ENCODE results near the gene ARHGAP25. TPM values are rescaled to one million over a fixed set of nuclear protein-coding genes. Genes with fewer than 3 reads are reported as not detected.

The ARHGAP25 gene
- total and polyA plus RNA-seq, 9 donors: 2.6 to 4.2 (median 3.1) TPM

DNA sequence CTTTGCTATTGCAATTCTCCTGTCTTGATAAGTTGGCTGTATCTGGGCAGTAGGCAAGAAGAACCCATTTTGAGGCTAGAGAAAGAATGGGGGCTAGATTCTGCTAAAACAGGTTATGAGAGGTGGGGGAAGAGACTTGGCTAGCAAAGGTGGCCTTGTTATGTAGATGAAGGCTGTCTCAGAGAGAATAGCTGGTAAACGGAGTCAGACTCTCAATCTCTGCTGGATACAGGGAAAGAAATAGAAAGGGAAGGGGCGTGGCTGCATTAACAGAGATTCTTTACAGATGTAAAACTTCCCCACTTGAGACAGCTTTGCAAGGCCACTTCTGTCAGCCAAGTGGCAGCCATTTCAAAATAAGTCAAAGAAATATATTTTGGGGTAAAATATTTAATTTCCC, 38.1 kb upstream of the ARHGAP25 start:
- no peaks in the 10 kb centered on the region for H3K9me3 ChIP-seq (replicated peaks; ENCODE audit: control insufficient read depth, low read depth, low read length)
- no peaks in the 10 kb centered on the region for H3K4me1 ChIP-seq (ENCODE audit: control insufficient read depth, insufficient read depth, low read length)
- DNase-seq: no peak
- no peaks in the 10 kb centered on the region for H3K27me3 ChIP-seq (ENCODE audit: control insufficient read depth, insufficient read depth, low read length)
- H3K36me3 ChIP-seq (ENCODE audit: control insufficient read depth, insufficient read depth, low read length): no peaks in the 10 kb centered on the region
- H3K4me3 ChIP-seq (ENCODE audit: low read length): no peak overlapping the region
- no peak overlapping the region for H3K27ac ChIP-seq (ENCODE audit: low read length)
- WGBS (ENCODE audit: insufficient coverage): no CpG with 5 or more reads among the region's 2 CpGs

- Histone ChIP-seq H3K27me3 (ENCODE audit: control insufficient read depth, insufficient read depth, low read length) (no peaks in the 10 kb centered on the region), H3K4me3 (ENCODE audit: low read length) (no peak overlapping the region), H3K9me3 (replicated peaks; ENCODE audit: control insufficient read depth, low read depth, low read length) (no peaks in the 10 kb centered on the region), H3K36me3 (ENCODE audit: control insufficient read depth, insufficient read depth, low read length) (no peaks in the 10 kb centered on the region), H3K4me1 (ENCODE audit: control insufficient read depth, insufficient read depth, low read length) (no peaks in the 10 kb centered on the region), H3K27ac (ENCODE audit: low read length) (no peak overlapping the region)
- no peak for DNase-seq
- WGBS (ENCODE audit: insufficient coverage): 78% methylated on average over 1 of the region's 4 CpGs
These were observed 35.8 kb upstream of the ARHGAP25 start for GRCh38 chr2:68698567-68699377.

DNA sequence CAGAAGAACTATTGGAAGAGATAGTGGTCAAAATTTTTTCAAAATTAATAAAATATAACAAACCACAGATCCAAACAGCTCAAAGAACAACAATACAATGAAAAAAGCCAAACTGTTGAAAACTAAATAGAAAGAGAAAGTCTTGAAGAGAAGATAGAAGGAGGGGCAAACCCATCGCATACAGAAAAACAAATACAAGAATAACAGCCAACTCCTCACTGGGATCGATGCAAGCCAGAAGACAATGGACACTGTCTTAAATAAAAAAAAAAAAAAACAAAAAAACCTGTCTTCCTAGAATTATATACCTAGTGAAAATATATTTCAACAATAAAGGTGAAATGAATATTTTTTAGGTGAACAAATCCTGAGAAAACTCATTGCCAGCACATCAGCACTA, 34.1 kb upstream of the ARHGAP25 start:
- Histone ChIP-seq H3K4me1 (ENCODE audit: control insufficient read depth, insufficient read depth, low read length) (no peaks in the 10 kb centered on the region), H3K27me3 (ENCODE audit: control insufficient read depth, insufficient read depth, low read length) (no peaks in the 10 kb centered on the region), H3K36me3 (ENCODE audit: control insufficient read depth, insufficient read depth, low read length) (no peaks in the 10 kb centered on the region), H3K4me3 (ENCODE audit: low read length) (no peak overlapping the region), H3K9me3 (replicated peaks; ENCODE audit: control insufficient read depth, low read depth, low read length) (no peaks in the 10 kb centered on the region), H3K27ac (ENCODE audit: low read length) (no peak overlapping the region)
- no peak for DNase-seq
- WGBS (ENCODE audit: insufficient coverage): no CpG with 5 or more reads among the region's 2 CpGs

GRCh38 chr2:68706637-68707036, 28.0 kb upstream of the ARHGAP25 start:
- Histone ChIP-seq H3K36me3 (ENCODE audit: control insufficient read depth, insufficient read depth, low read length) (no peaks in the 10 kb centered on the region), H3K4me1 (ENCODE audit: control insufficient read depth, insufficient read depth, low read length) (no peaks in the 10 kb centered on the region), H3K27me3 (ENCODE audit: control insufficient read depth, insufficient read depth, low read length) (no peaks in the 10 kb centered on the region), H3K9me3 (replicated peaks; ENCODE audit: control insufficient read depth, low read depth, low read length) (no peaks in the 10 kb centered on the region), H3K4me3 (ENCODE audit: low read length) (no peak overlapping the region), H3K27ac (ENCODE audit: low read length) (no peak overlapping the region)
- no peak for DNase-seq
- 72% methylated on average over 3 of the region's 3 CpGs for WGBS (ENCODE audit: insufficient coverage)

DNA sequence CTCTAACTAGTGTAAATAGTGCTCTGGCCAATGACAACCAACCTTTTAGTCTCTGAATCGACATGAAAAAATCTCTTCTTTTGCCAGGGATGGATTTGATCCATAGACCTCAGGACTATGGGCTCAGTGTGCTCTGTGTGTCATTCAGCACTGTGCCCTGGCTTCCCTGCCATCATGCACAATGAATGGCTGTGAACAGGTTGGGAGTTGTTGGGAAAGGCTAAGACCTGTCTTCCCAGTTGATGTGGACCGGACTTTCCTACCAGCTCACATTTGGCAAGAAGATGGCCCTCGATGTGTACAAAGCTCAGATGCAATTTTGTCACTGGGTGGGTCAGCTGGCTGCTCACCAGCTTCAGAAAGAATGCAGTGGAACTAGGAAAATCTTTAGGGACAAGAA, 26.0 kb upstream of the ARHGAP25 start:
- Histone ChIP-seq H3K36me3 (ENCODE audit: control insufficient read depth, insufficient read depth, low read length) (no peaks in the 10 kb centered on the region), H3K27me3 (ENCODE audit: control insufficient read depth, insufficient read depth, low read length) (no peaks in the 10 kb centered on the region), H3K9me3 (replicated peaks; ENCODE audit: control insufficient read depth, low read depth, low read length) (no peaks in the 10 kb centered on the region), H3K4me3 (ENCODE audit: low read length) (no peak overlapping the region), H3K4me1 (ENCODE audit: control insufficient read depth, insufficient read depth, low read length) (no peaks in the 10 kb centered on the region), H3K27ac (ENCODE audit: low read length) (no peak overlapping the region)
- DNase-seq: no peak
- WGBS (ENCODE audit: insufficient coverage): 79% methylated on average over 2 of the region's 3 CpGs

GRCh38 chr2:68709421-68709911, 25.1 kb upstream of the ARHGAP25 start:
- H3K4me1 ChIP-seq (ENCODE audit: control insufficient read depth, insufficient read depth, low read length): no peaks in the 10 kb centered on the region
- WGBS (ENCODE audit: insufficient coverage): no CpG with 5 or more reads among the region's 5 CpGs
- H3K27ac ChIP-seq (ENCODE audit: low read length): no peak overlapping the region
- no peaks in the 10 kb centered on the region for H3K9me3 ChIP-seq (replicated peaks; ENCODE audit: control insufficient read depth, low read depth, low read length)
- DNase-seq: peak; percentile 46
- no peak overlapping the region for H3K4me3 ChIP-seq (ENCODE audit: low read length)
- no peaks in the 10 kb centered on the region for H3K27me3 ChIP-seq (ENCODE audit: control insufficient read depth, insufficient read depth, low read length)
- H3K36me3 ChIP-seq (ENCODE audit: control insufficient read depth, insufficient read depth, low read length): no peaks in the 10 kb centered on the region

- H3K4me1 ChIP-seq (ENCODE audit: control insufficient read depth, insufficient read depth, low read length): no peaks in the 10 kb centered on the region
These were observed 24.3 kb upstream of the ARHGAP25 start for GRCh38 chr2:68710336-68710735.

DNA sequence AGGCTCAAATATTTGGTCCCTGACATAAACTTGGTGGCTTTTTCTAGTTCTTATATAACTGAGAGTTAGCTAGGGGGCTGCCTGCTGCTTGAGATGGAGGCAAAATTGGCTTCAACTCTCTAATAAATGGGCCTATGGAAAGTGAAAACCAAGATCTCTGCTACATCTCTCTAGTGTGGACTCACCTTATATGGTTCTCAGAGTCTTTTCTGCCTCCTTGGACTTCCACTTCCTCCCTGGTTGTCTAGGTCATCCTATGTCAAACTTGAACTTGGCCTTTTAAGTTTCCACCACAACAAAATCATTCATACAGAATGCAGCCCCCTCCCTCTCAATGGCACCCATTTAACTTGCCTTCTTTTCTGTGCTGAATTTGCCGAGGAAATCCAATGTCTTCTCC, 23.9 kb upstream of the ARHGAP25 start:
- H3K4me3 ChIP-seq (ENCODE audit: low read length): no peak overlapping the region
- DNase-seq: no peak
- no peaks in the 10 kb centered on the region for H3K4me1 ChIP-seq (ENCODE audit: control insufficient read depth, insufficient read depth, low read length)
- no peaks in the 10 kb centered on the region for H3K9me3 ChIP-seq (replicated peaks; ENCODE audit: control insufficient read depth, low read depth, low read length)
- no peak overlapping the region for H3K27ac ChIP-seq (ENCODE audit: low read length)
- no peaks in the 10 kb centered on the region for H3K36me3 ChIP-seq (ENCODE audit: control insufficient read depth, insufficient read depth, low read length)
- WGBS (ENCODE audit: insufficient coverage): no CpG with 5 or more reads among the region's 1 CpG
- H3K27me3 ChIP-seq (ENCODE audit: control insufficient read depth, insufficient read depth, low read length): peaks cover 2% of the 10 kb centered on the region

More at GRCh38 chr2:68710336-68710735, 24.3 kb upstream of the ARHGAP25 start:
- no peak for DNase-seq
- peaks cover 2% of the 10 kb centered on the region for H3K27me3 ChIP-seq (ENCODE audit: control insufficient read depth, insufficient read depth, low read length)
- H3K4me3 ChIP-seq (ENCODE audit: low read length): no peak overlapping the region
- no peaks in the 10 kb centered on the region for H3K36me3 ChIP-seq (ENCODE audit: control insufficient read depth, insufficient read depth, low read length)
- WGBS (ENCODE audit: insufficient coverage): 100% methylated on average over 1 of the region's 1 CpG
- no peaks in the 10 kb centered on the region for H3K9me3 ChIP-seq (replicated peaks; ENCODE audit: control insufficient read depth, low read depth, low read length)
- no peak overlapping the region for H3K27ac ChIP-seq (ENCODE audit: low read length)

- Histone ChIP-seq H3K4me3 (ENCODE audit: low read length) (no peak overlapping the region), H3K36me3 (ENCODE audit: control insufficient read depth, insufficient read depth, low read length) (no peaks in the 10 kb centered on the region), H3K9me3 (replicated peaks; ENCODE audit: control insufficient read depth, low read depth, low read length) (no peaks in the 10 kb centered on the region), H3K27ac (ENCODE audit: low read length) (peak overlapping the region; percentile 67), H3K27me3 (ENCODE audit: control insufficient read depth, insufficient read depth, low read length) (peaks cover 2% of the 10 kb centered on the region), H3K4me1 (ENCODE audit: control insufficient read depth, insufficient read depth, low read length) (no peaks in the 10 kb centered on the region)
- peak; percentile 83 for DNase-seq
- 80% methylated on average over 2 of the region's 3 CpGs for WGBS (ENCODE audit: insufficient coverage)
These were observed 19.7 kb upstream of the ARHGAP25 start for GRCh38 chr2:68714866-68715265.

DNA sequence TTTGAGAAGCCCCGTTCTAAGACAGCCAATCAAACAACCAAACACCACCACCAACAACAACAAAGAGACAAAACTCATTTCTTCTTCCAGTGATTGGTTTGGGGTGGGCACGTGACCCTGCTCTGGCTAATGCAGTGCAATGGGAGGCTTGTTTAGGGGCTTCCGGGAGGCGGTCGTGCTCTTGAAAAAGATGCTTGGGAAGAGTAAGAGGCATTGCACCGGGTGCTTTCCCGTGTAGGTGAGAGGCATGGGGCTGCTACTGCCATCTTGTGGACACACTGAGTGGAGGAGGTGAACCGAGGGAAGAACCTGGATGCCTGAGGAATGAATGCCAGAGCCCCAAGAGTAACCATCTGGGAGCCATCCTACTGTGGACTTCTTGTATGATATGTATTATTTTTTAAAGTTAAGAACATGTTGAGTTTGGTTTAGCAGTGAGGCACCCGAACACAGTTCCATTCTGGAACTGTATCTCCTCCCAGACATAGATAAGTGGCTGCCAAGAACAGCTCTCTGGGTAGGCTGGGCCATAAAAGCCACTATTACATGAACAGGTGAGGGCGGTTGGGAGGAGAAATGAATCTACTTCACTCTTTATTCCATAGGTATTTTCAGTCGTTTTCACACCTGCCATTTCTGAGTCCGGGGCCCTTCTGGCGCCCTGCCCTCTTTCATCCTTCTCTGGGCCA, 19.1 kb upstream of the ARHGAP25 start:
- H3K4me3 ChIP-seq (ENCODE audit: low read length): no peak overlapping the region
- no peaks in the 10 kb centered on the region for H3K4me1 ChIP-seq (ENCODE audit: control insufficient read depth, insufficient read depth, low read length)
- H3K27me3 ChIP-seq (ENCODE audit: control insufficient read depth, insufficient read depth, low read length): peaks cover 2% of the 10 kb centered on the region
- H3K27ac ChIP-seq (ENCODE audit: low read length): peak overlapping the region; percentile 67
- 48% methylated on average over 10 of the region's 13 CpGs for WGBS (ENCODE audit: insufficient coverage)
- DNase-seq: peak; percentile 32
- H3K9me3 ChIP-seq (replicated peaks; ENCODE audit: control insufficient read depth, low read depth, low read length): no peaks in the 10 kb centered on the region
- H3K36me3 ChIP-seq (ENCODE audit: control insufficient read depth, insufficient read depth, low read length): no peaks in the 10 kb centered on the region

All from muscle of leg (tissue), 11 donors.